GM12878 (cell line): ENCODE data around the gene PRKN. TPM values are rescaled to one million over a fixed set of nuclear protein-coding genes. Genes with fewer than 3 reads are reported as not detected.

ENCODE experiments used
- BHLHE40 ChIP-seq, 2 experiments: fragments of 450-650 bp in 1 of 2; IDR thresholded peaks; 2 replicates each; pipeline ENCODE4 v1.6.1; 2011 to 2017; ENCODE audit warnings: low read depth in 2 of 2, borderline replicate concordance in 1 of 2, improper control_type of control experiment in 1 of 2, low read length in 1 of 2, mild to moderate bottlenecking in 1 of 2
- NR2C2 ChIP-seq: IDR thresholded peaks from 2 replicates; pipeline ENCODE4 v1.6.1; 2011; ENCODE audit warnings: borderline replicate concordance, low read depth; ENCODE audit not compliant: control insufficient read depth, insufficient read length
- POLR2A ChIP-seq: IDR thresholded peaks from 2 replicates; pipeline ENCODE4 v1.6.1; 2011; ENCODE audit warnings: low read depth, mild to moderate bottlenecking, low read length
- SREBF1 ChIP-seq: IDR thresholded peaks from 2 replicates; pipeline ENCODE4 v1.6.1; 2012; ENCODE audit warnings: mild to moderate bottlenecking, low read length
- TARDBP ChIP-seq: IDR thresholded peaks from 2 replicates; pipeline ENCODE4 v1.6.1; 2016; ENCODE audit warnings: borderline replicate concordance
- ZNF24 ChIP-seq: fragments of 450-650 bp; IDR thresholded peaks from 2 replicates; pipeline ENCODE4 v1.6.1; 2017; ENCODE audit warnings: antibody characterized with exemption, mild to moderate bottlenecking
- polyA plus RNA-seq, 11 experiments: library from polyadenylated mRNA; depleted of rRNA in 4 of 11; unstranded in 6 of 11; stranded (reverse) in 5 of 11; fragments of >200 nt; fragmentation: Nextera tagmentation in 4 of 11; fragmentation: Illumina TruSeq in 1 of 11; extraction: Ambion mirVana in 4 of 11; extraction: Trizol in 1 of 11; gene quantifications; 1 replicate in 1 of 11; 2 replicates in 10 of 11; pipeline versions ENCODE4 v1.2.1 to v1.2.3, GENCODE V29; 2011 to 2016; ENCODE audit warnings: inconsistent platforms in 2 of 11, missing spikeins in 2 of 11, low read depth in 1 of 11
- total RNA-seq, 4 experiments: library from RNA; depleted of rRNA in 3 of 4; stranded (reverse); fragments of >200 nt in 3 of 4; fragmentation: Illumina TruSeq in 1 of 4; extraction: Trizol in 1 of 4; gene quantifications; 2 replicates each; pipeline versions ENCODE4 v1.2.1 to v1.2.3, GENCODE V29; 2013 to 2021
- TF ChIP-seq, protein P1 (sequence below): fragments of 450-650 bp; IDR thresholded peaks from 2 replicates; pipeline ENCODE4 v1.6.1; 2016; ENCODE audit warnings: mild to moderate bottlenecking, moderate library complexity, borderline replicate concordance
- TF ChIP-seq, protein P2 (sequence below): fragments of 450-650 bp; IDR thresholded peaks from 2 replicates; pipeline ENCODE4 v1.6.1; 2017; ENCODE audit warnings: mild to moderate bottlenecking, low read depth, inconsistent platforms; ENCODE audit not compliant: poor library complexity, severe bottlenecking

PRKN gene
- total and polyA plus RNA-seq, 10 of the 15 experiments (the other 5 are each of a cell fraction or from before 2014, with no cell fraction given), result 0.06 to 0.09 TPM; not detected in 8

DNA sequence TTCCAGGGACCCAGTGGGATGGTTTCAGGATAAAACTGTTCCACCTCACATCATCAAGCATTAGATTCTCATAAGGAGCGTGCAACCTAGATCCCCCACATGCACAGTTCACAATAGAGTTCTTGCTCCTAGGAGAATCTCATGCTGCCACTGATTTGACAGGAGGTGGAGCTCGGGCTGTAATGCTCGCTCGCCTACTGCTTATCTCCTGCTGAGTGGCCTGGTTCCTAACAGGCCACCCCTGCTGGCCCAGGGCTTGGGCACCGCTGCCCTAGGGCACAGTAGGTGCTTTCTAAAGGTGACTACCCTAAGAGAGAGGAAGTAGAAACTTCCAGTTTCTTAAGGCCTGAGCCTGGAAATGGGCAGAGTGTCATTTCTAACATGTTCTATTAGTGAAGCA is 656.9 kb downstream of the PRKN start (continued):
- TF ChIP-seq, protein P1, sequence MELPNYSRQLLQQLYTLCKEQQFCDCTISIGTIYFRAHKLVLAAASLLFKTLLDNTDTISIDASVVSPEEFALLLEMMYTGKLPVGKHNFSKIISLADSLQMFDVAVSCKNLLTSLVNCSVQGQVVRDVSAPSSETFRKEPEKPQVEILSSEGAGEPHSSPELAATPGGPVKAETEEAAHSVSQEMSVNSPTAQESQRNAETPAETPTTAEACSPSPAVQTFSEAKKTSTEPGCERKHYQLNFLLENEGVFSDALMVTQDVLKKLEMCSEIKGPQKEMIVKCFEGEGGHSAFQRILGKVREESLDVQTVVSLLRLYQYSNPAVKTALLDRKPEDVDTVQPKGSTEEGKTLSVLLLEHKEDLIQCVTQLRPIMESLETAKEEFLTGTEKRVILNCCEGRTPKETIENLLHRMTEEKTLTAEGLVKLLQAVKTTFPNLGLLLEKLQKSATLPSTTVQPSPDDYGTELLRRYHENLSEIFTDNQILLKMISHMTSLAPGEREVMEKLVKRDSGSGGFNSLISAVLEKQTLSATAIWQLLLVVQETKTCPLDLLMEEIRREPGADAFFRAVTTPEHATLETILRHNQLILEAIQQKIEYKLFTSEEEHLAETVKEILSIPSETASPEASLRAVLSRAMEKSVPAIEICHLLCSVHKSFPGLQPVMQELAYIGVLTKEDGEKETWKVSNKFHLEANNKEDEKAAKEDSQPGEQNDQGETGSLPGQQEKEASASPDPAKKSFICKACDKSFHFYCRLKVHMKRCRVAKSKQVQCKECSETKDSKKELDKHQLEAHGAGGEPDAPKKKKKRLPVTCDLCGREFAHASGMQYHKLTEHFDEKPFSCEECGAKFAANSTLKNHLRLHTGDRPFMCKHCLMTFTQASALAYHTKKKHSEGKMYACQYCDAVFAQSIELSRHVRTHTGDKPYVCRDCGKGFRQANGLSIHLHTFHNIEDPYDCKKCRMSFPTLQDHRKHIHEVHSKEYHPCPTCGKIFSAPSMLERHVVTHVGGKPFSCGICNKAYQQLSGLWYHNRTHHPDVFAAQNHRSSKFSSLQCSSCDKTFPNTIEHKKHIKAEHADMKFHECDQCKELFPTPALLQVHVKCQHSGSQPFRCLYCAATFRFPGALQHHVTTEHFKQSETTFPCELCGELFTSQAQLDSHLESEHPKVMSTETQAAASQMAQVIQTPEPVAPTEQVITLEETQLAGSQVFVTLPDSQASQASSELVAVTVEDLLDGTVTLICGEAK, result no peak
- TF ChIP-seq TARDBP (no peak), BHLHE40 (IDR thresholded peaks at IDR 0.05; ENCODE audit: borderline replicate concordance in 1 of 2, low read depth in 2 of 2, low read length in 1 of 2) (no peak), NR2C2 (no peak), ZNF24 (no peak), SREBF1 (no peak), POLR2A (no peak)
- TF ChIP-seq, protein P2, sequence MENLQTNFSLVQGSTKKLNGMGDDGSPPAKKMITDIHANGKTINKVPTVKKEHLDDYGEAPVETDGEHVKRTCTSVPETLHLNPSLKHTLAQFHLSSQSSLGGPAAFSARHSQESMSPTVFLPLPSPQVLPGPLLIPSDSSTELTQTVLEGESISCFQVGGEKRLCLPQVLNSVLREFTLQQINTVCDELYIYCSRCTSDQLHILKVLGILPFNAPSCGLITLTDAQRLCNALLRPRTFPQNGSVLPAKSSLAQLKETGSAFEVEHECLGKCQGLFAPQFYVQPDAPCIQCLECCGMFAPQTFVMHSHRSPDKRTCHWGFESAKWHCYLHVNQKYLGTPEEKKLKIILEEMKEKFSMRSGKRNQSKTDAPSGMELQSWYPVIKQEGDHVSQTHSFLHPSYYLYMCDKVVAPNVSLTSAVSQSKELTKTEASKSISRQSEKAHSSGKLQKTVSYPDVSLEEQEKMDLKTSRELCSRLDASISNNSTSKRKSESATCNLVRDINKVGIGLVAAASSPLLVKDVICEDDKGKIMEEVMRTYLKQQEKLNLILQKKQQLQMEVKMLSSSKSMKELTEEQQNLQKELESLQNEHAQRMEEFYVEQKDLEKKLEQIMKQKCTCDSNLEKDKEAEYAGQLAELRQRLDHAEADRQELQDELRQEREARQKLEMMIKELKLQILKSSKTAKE, result no peak
